H9 (cell line): ENCODE results near the gene NSD1. TPM values are rescaled to one million over a fixed set of nuclear protein-coding genes. Genes with fewer than 3 reads are reported as not detected.

Source experiments
- DNase-seq: peaks from one replicate; pipeline ENCODE4 v3.0.0-alpha.2; 2017
- H2AFZ ChIP-seq: one replicate; pipeline ENCODE4 v1.6.1; 2013; ENCODE audit warnings: mild to moderate bottlenecking, low read length, control low read depth, moderate library complexity
- H2AK5ac ChIP-seq: 2 replicates; pipeline ENCODE4 v1.6.1; 2013; ENCODE audit warnings: low read length, control low read depth, mixed read lengths; ENCODE audit not compliant: insufficient read length
- H2BK120ac ChIP-seq: one replicate; pipeline ENCODE4 v1.6.1; 2013; ENCODE audit warnings: low read depth, mild to moderate bottlenecking, low read length, control low read depth, inconsistent platforms; ENCODE audit not compliant: poor library complexity, severe bottlenecking
- H2BK12ac ChIP-seq: 2 replicates; pipeline ENCODE4 v1.6.1; 2013; ENCODE audit warnings: low read length, control low read depth, mixed read lengths, low read depth; ENCODE audit not compliant: insufficient read length
- H2BK15ac ChIP-seq: 2 replicates; pipeline ENCODE4 v1.6.1; 2013; ENCODE audit warnings: low read depth, low read length, control low read depth
- H2BK20ac ChIP-seq: one replicate; pipeline ENCODE4 v1.6.1; 2013; ENCODE audit warnings: low read depth, mild to moderate bottlenecking, low read length, control low read depth, inconsistent platforms; ENCODE audit not compliant: poor library complexity, severe bottlenecking
- H2BK5ac ChIP-seq: 2 replicates; pipeline ENCODE4 v1.6.1; 2013; ENCODE audit warnings: low read length, control low read depth, mixed read lengths; ENCODE audit not compliant: insufficient read length
- H3K14ac ChIP-seq: 2 replicates; pipeline ENCODE4 v1.6.1; 2013; ENCODE audit warnings: low read length, control low read depth; ENCODE audit not compliant: insufficient read depth
- H3K18ac ChIP-seq: 2 replicates; pipeline ENCODE4 v1.6.1; 2013; ENCODE audit warnings: low read depth, mild to moderate bottlenecking, mixed read lengths, low read length, control low read depth; ENCODE audit not compliant: insufficient read length
- H3K23ac ChIP-seq: 2 replicates; pipeline ENCODE4 v1.6.1; 2013; ENCODE audit warnings: low read length, control low read depth, mixed read lengths, low read depth; ENCODE audit not compliant: insufficient read length
- H3K23me2 ChIP-seq: 2 replicates; pipeline ENCODE4 v1.6.1; 2013; ENCODE audit warnings: low read depth, mild to moderate bottlenecking, mixed read lengths, low read length, control low read depth; ENCODE audit not compliant: insufficient read length, poor library complexity, severe bottlenecking
- H3K27ac ChIP-seq: 2 replicates; pipeline ENCODE4 v1.5.1; 2013; ENCODE audit warnings: low read length, control low read depth, mixed read lengths, low read depth; ENCODE audit not compliant: insufficient read length
- H3K27me3 ChIP-seq: 2 replicates; pipeline ENCODE4 v1.6.1; 2013; ENCODE audit warnings: low read length, control low read depth, inconsistent platforms; ENCODE audit not compliant: insufficient read depth
- H3K4ac ChIP-seq: 2 replicates; pipeline ENCODE4 v1.6.1; 2013; ENCODE audit warnings: low read depth, mild to moderate bottlenecking, control low read depth, inconsistent platforms, low read length, moderate library complexity
- H3K4me1 ChIP-seq: 2 replicates; pipeline ENCODE4 v1.6.1; 2013; ENCODE audit warnings: low read length, control low read depth, inconsistent platforms; ENCODE audit not compliant: insufficient read depth
- H3K4me2 ChIP-seq: 2 replicates; pipeline ENCODE4 v1.6.1; 2013; ENCODE audit warnings: low read length, control low read depth, mixed read lengths; ENCODE audit not compliant: insufficient read length, insufficient read depth
- H3K56ac ChIP-seq: 2 replicates; pipeline ENCODE4 v1.6.1; 2013; ENCODE audit warnings: low read depth, mild to moderate bottlenecking, mixed read lengths, low read length, control low read depth; ENCODE audit not compliant: insufficient read length
- H3K79me1 ChIP-seq: 2 replicates; pipeline ENCODE4 v1.6.1; 2013; ENCODE audit warnings: low read depth, mild to moderate bottlenecking, moderate library complexity, low read length, control low read depth, inconsistent platforms; ENCODE audit not compliant: insufficient read depth, poor library complexity, severe bottlenecking
- H3K79me2 ChIP-seq: 2 replicates; pipeline ENCODE4 v1.6.1; 2013; ENCODE audit warnings: low read length, control low read depth, inconsistent platforms; ENCODE audit not compliant: insufficient read depth
- H3K9ac ChIP-seq: 2 replicates; pipeline ENCODE4 v1.6.1; 2013; ENCODE audit warnings: low read length, control low read depth, mixed read lengths; ENCODE audit not compliant: insufficient read length; ENCODE audit errors: extremely low read depth
- H3K9me3 ChIP-seq: one replicate; pipeline ENCODE4 v1.6.1; 2013; ENCODE audit warnings: low read depth, low read length, inconsistent platforms; ENCODE audit not compliant: control insufficient read depth
- H3T11ph ChIP-seq: one replicate; pipeline ENCODE4 v1.6.1; 2013; ENCODE audit warnings: mild to moderate bottlenecking, low read length, control low read depth, inconsistent platforms
- H4K20me1 ChIP-seq: one replicate; pipeline ENCODE4 v1.6.1; 2013; ENCODE audit not compliant: control insufficient read depth, insufficient read length, insufficient read depth
- H4K5ac ChIP-seq: 2 replicates; pipeline ENCODE4 v1.6.1; 2013; ENCODE audit warnings: low read depth, mild to moderate bottlenecking, mixed read lengths, low read length, control low read depth; ENCODE audit not compliant: insufficient read length
- H4K8ac ChIP-seq: replicated peaks from 2 replicates; pipeline ENCODE4 v1.6.1; 2013; ENCODE audit warnings: low read length, control low read depth, mixed read lengths, low read depth; ENCODE audit not compliant: insufficient read length
- H4K91ac ChIP-seq: 2 replicates; pipeline ENCODE4 v1.6.1; 2013; ENCODE audit warnings: low read depth, mild to moderate bottlenecking, moderate library complexity, mixed read lengths, low read length, control low read depth; ENCODE audit not compliant: insufficient read length
- H3K27ac Mint-ChIP-seq, 3 experiments: 2 replicates in 2 of 3; 3 replicates in 1 of 3; pipeline ENCODE4 v1.8.0; 2020 to 2021; ENCODE audit warnings: mixed read lengths in 3 of 3, mild to moderate bottlenecking in 1 of 3, moderate library complexity in 1 of 3
- H3K27me3 Mint-ChIP-seq: 2 replicates; pipeline ENCODE4 v1.8.0; 2021; ENCODE audit warnings: low read depth, mild to moderate bottlenecking, moderate library complexity, mixed read lengths
- H3K36me3 Mint-ChIP-seq, 3 experiments: 2 replicates in 2 of 3; 3 replicates in 1 of 3; pipeline ENCODE4 v1.8.0; 2020 to 2021; ENCODE audit warnings: low read depth in 3 of 3, mixed read lengths in 3 of 3; ENCODE audit not compliant: insufficient read depth in 1 of 3
- H3K4me1 Mint-ChIP-seq, 2 experiments: 2 replicates each; pipeline ENCODE4 v1.8.0; 2020; ENCODE audit warnings: mixed read lengths in 2 of 2
- H3K4me3 Mint-ChIP-seq, 2 experiments: 2 replicates in 1 of 2; 3 replicates in 1 of 2; pipeline ENCODE4 v1.8.0; 2020 to 2021; ENCODE audit warnings: mild to moderate bottlenecking in 2 of 2, mixed read lengths in 2 of 2, moderate library complexity in 1 of 2
- H3K9me3 Mint-ChIP-seq, 2 experiments: 2 replicates in 1 of 2; 3 replicates in 1 of 2; pipeline ENCODE4 v1.8.0; 2020; ENCODE audit warnings: mild to moderate bottlenecking in 2 of 2, mixed read lengths in 2 of 2, moderate library complexity in 1 of 2
- WGBS: extraction: QIAGEN DNeasy Blood & Tissue Kit; methylation state at CpG from one replicate; pipeline ENCODE4 v1.1.7; 2013; ENCODE audit warnings: missing lambda C conversion rate, low lambda C conversion rate, mixed read lengths; ENCODE audit not compliant: insufficient read length; ENCODE audit errors: extremely low coverage; 5-methylcytosine and 5-hydroxymethylcytosine counted together
- total RNA-seq: library from RNA; stranded (reverse); gene quantifications from 2 replicates; pipeline ENCODE4 v1.2.1, GENCODE V29; 2021
- TF ChIP-seq, protein P1 (sequence below): fragments of 200-600 bp; sonication (generic); conservative IDR thresholded peaks from 3 replicates; pipeline ENCODE4 v1.8.0; 2021; ENCODE audit warnings: antibody characterized with exemption, mild to moderate bottlenecking

The NSD1 gene
- total RNA-seq, 1 experiment from 2014 or later = 213 TPM

DNA sequence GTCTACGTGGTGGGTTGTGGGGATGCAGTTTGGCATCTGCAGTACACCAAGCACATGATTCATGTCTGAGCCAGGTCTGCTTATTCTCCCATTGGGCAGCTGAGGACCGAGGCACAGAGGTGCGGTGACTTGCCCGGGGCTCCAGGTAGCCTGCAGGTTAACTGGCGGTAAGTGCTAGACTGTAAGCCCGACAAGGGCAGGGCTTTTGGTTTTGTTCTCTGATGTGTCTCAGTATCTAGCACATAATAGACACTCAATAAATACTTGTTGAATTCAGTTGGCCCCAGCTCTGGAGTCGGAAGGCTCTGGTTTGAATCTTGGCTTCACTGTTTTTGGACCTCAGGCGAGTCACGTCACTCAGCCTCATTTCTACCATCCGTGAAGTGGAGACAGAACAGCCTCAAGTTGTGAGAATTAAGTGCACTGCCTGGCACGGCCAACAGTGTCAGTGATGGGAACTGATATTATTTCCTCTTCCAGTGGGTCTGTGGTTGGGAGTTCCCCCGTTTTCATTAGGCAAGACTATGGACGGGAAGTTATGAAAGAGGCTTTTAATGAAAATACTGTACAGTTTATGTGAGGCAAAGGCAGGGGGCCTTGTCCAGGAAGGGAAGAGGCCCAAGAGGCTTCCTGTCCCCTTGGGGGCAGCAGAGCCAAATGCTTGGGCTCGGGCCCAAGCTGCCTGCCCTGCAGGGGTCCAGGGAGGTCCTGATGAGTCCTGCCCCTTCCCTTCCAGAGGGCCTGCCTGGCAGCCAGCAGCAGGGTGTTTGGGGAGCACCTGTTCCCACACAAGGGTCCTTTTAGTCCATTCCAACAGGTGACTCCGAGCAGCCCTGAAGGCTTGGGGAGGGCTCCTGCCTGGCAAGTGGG is 173.3 kb downstream of the NSD1 start:
- no peak overlapping the region for H3T11ph ChIP-seq
- no peak overlapping the region for H2BK12ac ChIP-seq
- H2AK5ac ChIP-seq = no peak overlapping the region
- DNase-seq = peak; percentile 66
- H3K4me2 ChIP-seq = no peak overlapping the region
- H3K4me3 Mint-ChIP-seq = peak overlapping the region in 1 of 2 experiments; percentile 13; a peak in 2 of 5 replicates
- no peak overlapping the region for H3K14ac ChIP-seq
- H3K79me1 ChIP-seq = no peaks in the 10 kb centered on the region
- TF ChIP-seq, protein P1, sequence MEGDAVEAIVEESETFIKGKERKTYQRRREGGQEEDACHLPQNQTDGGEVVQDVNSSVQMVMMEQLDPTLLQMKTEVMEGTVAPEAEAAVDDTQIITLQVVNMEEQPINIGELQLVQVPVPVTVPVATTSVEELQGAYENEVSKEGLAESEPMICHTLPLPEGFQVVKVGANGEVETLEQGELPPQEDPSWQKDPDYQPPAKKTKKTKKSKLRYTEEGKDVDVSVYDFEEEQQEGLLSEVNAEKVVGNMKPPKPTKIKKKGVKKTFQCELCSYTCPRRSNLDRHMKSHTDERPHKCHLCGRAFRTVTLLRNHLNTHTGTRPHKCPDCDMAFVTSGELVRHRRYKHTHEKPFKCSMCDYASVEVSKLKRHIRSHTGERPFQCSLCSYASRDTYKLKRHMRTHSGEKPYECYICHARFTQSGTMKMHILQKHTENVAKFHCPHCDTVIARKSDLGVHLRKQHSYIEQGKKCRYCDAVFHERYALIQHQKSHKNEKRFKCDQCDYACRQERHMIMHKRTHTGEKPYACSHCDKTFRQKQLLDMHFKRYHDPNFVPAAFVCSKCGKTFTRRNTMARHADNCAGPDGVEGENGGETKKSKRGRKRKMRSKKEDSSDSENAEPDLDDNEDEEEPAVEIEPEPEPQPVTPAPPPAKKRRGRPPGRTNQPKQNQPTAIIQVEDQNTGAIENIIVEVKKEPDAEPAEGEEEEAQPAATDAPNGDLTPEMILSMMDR = peak; percentile 37; the same call in 1 of the 3 replicates
- H3K79me2 ChIP-seq = peaks cover 9% of the 10 kb centered on the region; the same call in 1 of the 2 replicates
- H3K4ac ChIP-seq = no peak overlapping the region
- H3K23me2 ChIP-seq = peaks cover 18% of the 10 kb centered on the region
- no peaks in the 10 kb centered on the region for H3K9me3 Mint-ChIP-seq
- H4K5ac ChIP-seq = no peak overlapping the region
- no peaks in the 10 kb centered on the region for H3K9me3 ChIP-seq
- H3K4me1 ChIP-seq = no peaks in the 10 kb centered on the region
- no peak overlapping the region for H2BK120ac ChIP-seq
- peaks cover 24 to 35% (median 31%) of the 10 kb centered on the region in 3 experiments for H3K36me3 Mint-ChIP-seq
- no peak overlapping the region for H2BK15ac ChIP-seq
- peak overlapping the region in 1 of 3 experiments; percentile 67; a peak in 3 of 7 replicates for H3K27ac Mint-ChIP-seq
- no peak overlapping the region for H3K27ac ChIP-seq
- no peak overlapping the region for H4K8ac ChIP-seq
- H4K20me1 ChIP-seq = peaks cover 5% of the 10 kb centered on the region
- no peak overlapping the region for H3K9ac ChIP-seq
- H3K4me1 Mint-ChIP-seq = peaks cover 26 to 32% of the 10 kb centered on the region in 2 experiments
- H2BK20ac ChIP-seq = no peak overlapping the region
- no peaks in the 10 kb centered on the region; the same call in 1 of the 2 replicates for H3K27me3 Mint-ChIP-seq
- H3K27me3 ChIP-seq = no peaks in the 10 kb centered on the region
- no peak overlapping the region for H4K91ac ChIP-seq
- no peak overlapping the region for H3K56ac ChIP-seq
- H2BK5ac ChIP-seq = no peak overlapping the region
- H3K23ac ChIP-seq = no peak overlapping the region
- no peak overlapping the region for H3K18ac ChIP-seq
- no CpG with 5 or more reads among the region's 15 CpGs for WGBS
- no peak overlapping the region for H2AFZ ChIP-seq
